Endodermal cell (in vitro differentiated cells): ENCODE measurements around the gene KIFBP. TPM values are rescaled to one million over a fixed set of nuclear protein-coding genes. Genes with fewer than 3 reads are reported as not detected.

Source experiments
- DNase-seq: peaks from one replicate; pipeline ENCODE4 v3.0.0-alpha.2; 2017
- H3K27ac ChIP-seq: 2 replicates; pipeline ENCODE4 v1.5.1; 2013; ENCODE audit warnings: mild to moderate bottlenecking, low read depth, low read length, moderate library complexity
- H3K27me3 ChIP-seq: 2 replicates; pipeline ENCODE4 v1.6.1; 2013; ENCODE audit warnings: mild to moderate bottlenecking, low read length, moderate library complexity; ENCODE audit not compliant: insufficient read depth, control insufficient read depth, poor library complexity, severe bottlenecking
- H3K36me3 ChIP-seq: 2 replicates; pipeline ENCODE4 v1.7.0; 2013; ENCODE audit warnings: mild to moderate bottlenecking, low read length, moderate library complexity; ENCODE audit not compliant: control insufficient read depth, insufficient read depth
- H3K4me1 ChIP-seq: one replicate; pipeline ENCODE4 v1.7.0; 2013; ENCODE audit warnings: low read length; ENCODE audit not compliant: control insufficient read depth, insufficient read depth
- H3K4me3 ChIP-seq: 2 replicates; pipeline ENCODE4 v1.5.1; 2013; ENCODE audit warnings: mild to moderate bottlenecking, low read length, moderate library complexity
- H3K9ac ChIP-seq: 2 replicates; pipeline ENCODE4 v1.6.1; 2013; ENCODE audit warnings: mild to moderate bottlenecking, low read length, moderate library complexity; ENCODE audit not compliant: poor library complexity, severe bottlenecking; ENCODE audit errors: extremely low read depth
- H3K9me3 ChIP-seq: 2 replicates; pipeline ENCODE4 v1.6.1; 2013; ENCODE audit warnings: mild to moderate bottlenecking, low read length, moderate library complexity; ENCODE audit not compliant: control insufficient read depth
- H3K27ac Mint-ChIP-seq: 2 replicates; pipeline ENCODE4 v1.8.0; 2020; ENCODE audit warnings: mixed read lengths
- H3K27me3 Mint-ChIP-seq: 2 replicates; pipeline ENCODE4 v1.8.0; 2021; ENCODE audit warnings: mild to moderate bottlenecking, mixed read lengths; ENCODE audit not compliant: insufficient read depth
- H3K36me3 Mint-ChIP-seq: 2 replicates; pipeline ENCODE4 v1.8.0; 2020; ENCODE audit warnings: low read depth, mixed read lengths
- H3K4me1 Mint-ChIP-seq: 2 replicates; pipeline ENCODE4 v1.8.0; 2020; ENCODE audit warnings: mixed read lengths
- H3K4me3 Mint-ChIP-seq: 2 replicates; pipeline ENCODE4 v1.8.0; 2020; ENCODE audit warnings: mild to moderate bottlenecking, moderate library complexity, mixed read lengths
- H3K9me3 Mint-ChIP-seq: 2 replicates; pipeline ENCODE4 v1.8.0; 2020; ENCODE audit warnings: mild to moderate bottlenecking, mixed read lengths
- WGBS, 2 experiments: methylation state at CpG; one replicate each; pipeline versions ENCODE4 v1.1.5 to v1.1.7; 2013; ENCODE audit warnings: missing lambda C conversion rate in 2 of 2, mixed read lengths in 1 of 2; ENCODE audit not compliant: insufficient coverage in 1 of 2, insufficient read length in 1 of 2; 5-methylcytosine and 5-hydroxymethylcytosine counted together
- total RNA-seq, 2 donors: library from RNA; stranded (reverse); fragmentation: NEBNext Ultra II Directional in 1 of 2; extraction: Animal tissue kit (Norgen Biotek cat#: 25700) in 1 of 2; gene quantifications; 2 replicates in 1 of 2; 3 replicates in 1 of 2; pipeline ENCODE4 v1.2.1, GENCODE V29; 2021
- TF ChIP-seq, protein P1 (sequence below): fragments of 200-600 bp; sonication (generic); conservative IDR thresholded peaks from 2 replicates; pipeline ENCODE4 v1.5.0; 2021; ENCODE audit warnings: antibody characterized with exemption, mild to moderate bottlenecking

The KIFBP gene
- total RNA-seq, 2 donors from 2014 or later, result 36.4 to 36.8 TPM

DNA sequence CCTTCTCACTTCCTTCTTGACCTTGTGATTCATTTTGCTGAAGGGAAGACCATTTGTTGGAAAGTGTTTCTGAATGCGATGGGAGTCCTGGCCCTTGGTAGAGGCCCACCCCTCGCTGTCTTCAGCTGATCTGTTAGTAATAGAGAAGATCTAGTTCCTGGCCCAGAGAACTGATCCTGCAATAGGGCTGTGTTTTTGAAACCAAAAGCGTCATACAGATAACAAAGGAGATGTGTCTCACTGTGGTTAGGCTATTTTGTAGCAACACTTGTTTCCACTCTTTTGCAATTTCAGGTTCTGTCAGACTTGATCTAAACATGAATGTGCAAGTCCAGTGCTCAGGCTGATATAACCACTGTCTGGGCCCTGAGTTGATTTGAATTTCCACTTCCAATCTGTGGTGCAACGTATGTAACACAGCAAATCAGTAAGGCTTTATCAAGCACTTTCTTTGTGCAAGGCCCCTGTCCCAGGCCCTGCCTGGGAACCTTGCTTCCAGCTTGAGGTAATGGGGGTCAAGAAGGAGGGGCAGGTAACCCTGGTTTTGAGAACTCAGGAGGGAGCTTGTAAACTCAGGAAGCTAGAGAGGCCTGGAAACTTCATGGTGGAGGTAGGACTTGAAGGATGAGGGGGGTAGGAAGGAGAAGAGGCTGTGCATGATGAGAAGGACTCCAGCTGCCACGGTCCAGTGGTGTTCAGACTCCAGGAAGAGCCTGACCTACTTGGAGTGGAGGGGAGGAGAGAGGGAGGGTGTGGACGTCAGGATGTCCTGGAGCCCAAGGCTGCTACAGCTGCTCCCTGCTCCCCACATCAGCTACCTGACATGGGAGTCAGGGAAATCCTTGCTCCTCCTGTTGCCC lies 57.1 kb downstream of the KIFBP start:
- H3K36me3 ChIP-seq, result no peaks in the 10 kb centered on the region
- no peaks in the 10 kb centered on the region for H3K4me1 ChIP-seq
- no peak overlapping the region for H3K27ac Mint-ChIP-seq
- H3K9me3 Mint-ChIP-seq, result no peaks in the 10 kb centered on the region
- no peak overlapping the region for H3K27ac ChIP-seq
- H3K27me3 ChIP-seq, result no peaks in the 10 kb centered on the region
- peaks cover 6% of the 10 kb centered on the region for H3K27me3 Mint-ChIP-seq
- no peak overlapping the region for H3K4me3 Mint-ChIP-seq
- no peak for DNase-seq
- H3K9ac ChIP-seq, result no peak overlapping the region
- WGBS, 2 experiments, result 79 to 82% methylated on average over 4 to 6 of the region's 6 CpGs
- H3K4me1 Mint-ChIP-seq, result no peaks in the 10 kb centered on the region
- H3K9me3 ChIP-seq, result no peaks in the 10 kb centered on the region
- no peak overlapping the region for H3K4me3 ChIP-seq
- H3K36me3 Mint-ChIP-seq, result no peaks in the 10 kb centered on the region
- TF ChIP-seq, protein P1, sequence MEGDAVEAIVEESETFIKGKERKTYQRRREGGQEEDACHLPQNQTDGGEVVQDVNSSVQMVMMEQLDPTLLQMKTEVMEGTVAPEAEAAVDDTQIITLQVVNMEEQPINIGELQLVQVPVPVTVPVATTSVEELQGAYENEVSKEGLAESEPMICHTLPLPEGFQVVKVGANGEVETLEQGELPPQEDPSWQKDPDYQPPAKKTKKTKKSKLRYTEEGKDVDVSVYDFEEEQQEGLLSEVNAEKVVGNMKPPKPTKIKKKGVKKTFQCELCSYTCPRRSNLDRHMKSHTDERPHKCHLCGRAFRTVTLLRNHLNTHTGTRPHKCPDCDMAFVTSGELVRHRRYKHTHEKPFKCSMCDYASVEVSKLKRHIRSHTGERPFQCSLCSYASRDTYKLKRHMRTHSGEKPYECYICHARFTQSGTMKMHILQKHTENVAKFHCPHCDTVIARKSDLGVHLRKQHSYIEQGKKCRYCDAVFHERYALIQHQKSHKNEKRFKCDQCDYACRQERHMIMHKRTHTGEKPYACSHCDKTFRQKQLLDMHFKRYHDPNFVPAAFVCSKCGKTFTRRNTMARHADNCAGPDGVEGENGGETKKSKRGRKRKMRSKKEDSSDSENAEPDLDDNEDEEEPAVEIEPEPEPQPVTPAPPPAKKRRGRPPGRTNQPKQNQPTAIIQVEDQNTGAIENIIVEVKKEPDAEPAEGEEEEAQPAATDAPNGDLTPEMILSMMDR, result no peak

- Mint-ChIP-seq H3K27ac (no peak overlapping the region), H3K4me1 (no peaks in the 10 kb centered on the region), H3K27me3 (peaks cover 3% of the 10 kb centered on the region), H3K4me3 (no peak overlapping the region), H3K9me3 (no peaks in the 10 kb centered on the region), H3K36me3 (no peaks in the 10 kb centered on the region)
- Histone ChIP-seq H3K4me1 (no peaks in the 10 kb centered on the region), H3K9me3 (no peaks in the 10 kb centered on the region), H3K9ac (no peak overlapping the region), H3K36me3 (no peaks in the 10 kb centered on the region), H3K27ac (no peak overlapping the region), H3K27me3 (no peaks in the 10 kb centered on the region), H3K4me3 (no peak overlapping the region)
- no peak for DNase-seq
- WGBS, 2 experiments, result 89 to 100% methylated on average over 1 to 4 of the region's 4 CpGs
- TF ChIP-seq, protein P1, result no peak
These were observed 58.7 kb downstream of the KIFBP start for GRCh38 chr10:69047111-69047832.

- no peak overlapping the region for H3K4me3 Mint-ChIP-seq
- peaks cover 3% of the 10 kb centered on the region for H3K27me3 Mint-ChIP-seq
- Histone ChIP-seq H3K9ac (no peak overlapping the region), H3K36me3 (no peaks in the 10 kb centered on the region), H3K27ac (no peak overlapping the region), H3K4me3 (no peak overlapping the region), H3K4me1 (no peaks in the 10 kb centered on the region), H3K9me3 (no peaks in the 10 kb centered on the region), H3K27me3 (no peaks in the 10 kb centered on the region)
- no peak overlapping the region for H3K27ac Mint-ChIP-seq
- no peaks in the 10 kb centered on the region for H3K4me1 Mint-ChIP-seq
- H3K36me3 Mint-ChIP-seq, result no peaks in the 10 kb centered on the region
- no peaks in the 10 kb centered on the region for H3K9me3 Mint-ChIP-seq
- no peak for DNase-seq
- TF ChIP-seq, protein P1, result no peak
- 81 to 83% methylated on average over 8 of the region's 8 CpGs for WGBS, 2 experiments
These were observed 59.5 kb downstream of the KIFBP start for GRCh38 chr10:69048103-69048502.
